Spleen (tissue), 13 donors: ENCODE results near the gene RHOT2. TPM values are rescaled to one million over a fixed set of nuclear protein-coding genes. Genes with fewer than 3 reads are reported as not detected.

Source experiments
- DNase-seq: peaks from one replicate; pipeline ENCODE4 v3.0.0-alpha.2; 2020
- H3K27ac ChIP-seq, 8 donors: fragments of 200-600 bp; sonication (generic) in 7 of 8; 1 replicate in 4 of 8; 2 replicates in 4 of 8; pipeline versions ENCODE4 v1.5.0 to v1.8.0; 2016 to 2021; ENCODE audit warnings: inconsistent platforms in 4 of 8, mild to moderate bottlenecking in 4 of 8, moderate library complexity in 1 of 8
- H3K27me3 ChIP-seq, 7 donors: fragments of 200-600 bp; sonication (generic) in 6 of 7; replicated peaks in 1 of 7; 1 replicate in 4 of 7; 2 replicates in 3 of 7; pipeline versions ENCODE4 v1.5.0 to v1.8.0; 2016 to 2021; ENCODE audit warnings: inconsistent platforms in 3 of 7, mild to moderate bottlenecking in 1 of 7
- H3K36me3 ChIP-seq, 6 donors: fragments of 200-600 bp; sonication (generic) in 5 of 6; 1 replicate in 4 of 6; 2 replicates in 2 of 6; pipeline versions ENCODE4 v1.5.0 to v1.8.0; 2016 to 2021; ENCODE audit warnings: inconsistent platforms in 2 of 6
- H3K4me1 ChIP-seq, 6 donors: fragments of 200-600 bp; sonication (generic) in 5 of 6; 1 replicate in 3 of 6; 2 replicates in 3 of 6; pipeline versions ENCODE4 v1.5.0 to v1.8.0; 2016 to 2021; ENCODE audit warnings: inconsistent platforms in 3 of 6
- H3K4me3 ChIP-seq, 8 donors: fragments of 200-600 bp; sonication (generic) in 7 of 8; 1 replicate in 4 of 8; 2 replicates in 4 of 8; pipeline versions ENCODE4 v1.5.0 to v1.8.0; 2016 to 2021; ENCODE audit warnings: inconsistent platforms in 4 of 8, mild to moderate bottlenecking in 4 of 8, moderate library complexity in 2 of 8
- H3K9me3 ChIP-seq, 8 donors: fragments of 200-600 bp; sonication (generic) in 7 of 8; 1 replicate in 4 of 8; 2 replicates in 4 of 8; pipeline versions ENCODE4 v1.5.0 to v1.8.0; 2016 to 2021; ENCODE audit warnings: inconsistent platforms in 4 of 8
- CTCF ChIP-seq, 11 experiments: fragments of 200-600 bp in 7 of 11; fragments of 450-650 bp in 4 of 11; sonication (generic) in 4 of 11; IDR thresholded peaks in 8 of 11; conservative IDR thresholded peaks in 3 of 11; 1 replicate in 7 of 11; 2 replicates in 4 of 11; pipeline versions ENCODE4 v1.4.0 to v1.8.0; 2016 to 2021; ENCODE audit warnings: antibody characterized with exemption in 11 of 11, inconsistent platforms in 4 of 11, mild to moderate bottlenecking in 1 of 11
- POLR2A ChIP-seq, 3 donors: fragments of 450-650 bp; IDR thresholded peaks; one replicate each; pipeline ENCODE4 v1.5.1; 2017; ENCODE audit warnings: antibody characterized with exemption in 3 of 3, mild to moderate bottlenecking in 1 of 3
- POLR2AphosphoS5 ChIP-seq, 3 donors: sonication (generic); formaldehyde crosslinking; IDR thresholded peaks; one replicate each; pipeline ENCODE4 v1.5.1; 2017; ENCODE audit warnings: antibody characterized with exemption in 3 of 3
- WGBS, 5 donors: extraction: QIAGEN DNeasy Blood & Tissue Kit in 3 of 5; methylation state at CpG; one replicate each; pipeline versions ENCODE4 v1.1.5 to v1.1.7; 2013 to 2018; 5-methylcytosine and 5-hydroxymethylcytosine counted together
- intact Hi-C: fragments of 100-400 bp; cut with DNase I; formaldehyde crosslinking; loops from one replicate; pipeline ENCODE4 v1.15.0; 2023; ENCODE audit warnings: low total_unique reads
- long read RNA-seq, 2 donors: transcript quantifications; one replicate each; lab custom pipeline, GENCODE V29; 2026
- polyA plus RNA-seq, 3 donors: library from polyadenylated mRNA; stranded (reverse); fragments of 200-250 nt; gene quantifications; one replicate each; pipeline ENCODE4 v1.2.1, GENCODE V29; 2013
- total RNA-seq, 7 donors: library from RNA; depleted of rRNA in 3 of 7; stranded (reverse); fragments of >200 nt in 3 of 7; fragmentation: NEBNext Ultra II Directional in 4 of 7; extraction: Animal tissue kit (Norgen Biotek cat#: 25700) in 4 of 7; gene quantifications; one replicate each; pipeline versions ENCODE4 v1.1.0 to v1.2.1, GENCODE V29; 2016 to 2021
- donor health status: healthy with polysubstance abuse.
- donor health status: DM: no; HTN: no; CAD: no; lungs with moderate emphysema.
- donor health status: DM: no; HTN: no; CAD: no.
- donor health status: Bipolar disorder and iron deficiency.
- donor health status: healthy.
- donor health status: DM: no; HTN: no; CAD: no.
- donor health status: DM: yes; HTN: yes; CAD: no.

Gene RHOT2
- total RNA-seq (100 to 1,000 TPM in 5 of 7 donors, 10 to 100 TPM in 2; 71.3 to 152 (median 131) TPM), polyA plus RNA-seq (100 to 1,000 TPM; 139 to 309 (median 245) TPM)
- long read RNA-seq, donor 1, partial matches to known transcripts, result 0 of 1 reads
- long read RNA-seq, donor 1, other reads (novel, unspliced or antisense), result 0 of 1 reads
- long read RNA-seq, donor 2, partial matches to known transcripts, result 0 of 4 reads
- long read RNA-seq, donor 2, other reads (novel, unspliced or antisense), result 0 of 4 reads

GRCh38 chr16:667780-668518 is at the start of gene RHOT2:
TSS of gene RHOT2 (plus strand) at chr16:668132. CDS start at chr16:668200, 68 bp downstream.
- H3K9me3 ChIP-seq, result no peaks in the 10 kb centered on the region
- peaks cover 0 to 40% (median 36%) of the 10 kb centered on the region in 6 donors for H3K36me3 ChIP-seq
- peak within 1 kb of the TSS; percentile 75 to 94 (median 90) for H3K27ac ChIP-seq
- TF ChIP-seq CTCF (IDR thresholded peaks at IDR 0.05 in 8 of 11, conservative IDR thresholded peaks at IDR 0.05 in 3 of 11), result peak in 10 of 11 experiments; percentile 61 to 99 (median 96)
- TF ChIP-seq POLR2A (IDR thresholded peaks at IDR 0.05), result peak in 1 of 3 donors; percentile 41
- peak; percentile 90 to 94 (median 91) for TF ChIP-seq POLR2AphosphoS5 (IDR thresholded peaks at IDR 0.05)
- H3K27me3 ChIP-seq, result no peaks in the 10 kb centered on the region
- WGBS, 5 donors, result 1% methylated on average over 34 to 78 of the region's 78 CpGs
- H3K4me1 ChIP-seq, result peaks cover 14 to 39% (median 27%) of the 10 kb centered on the region in 6 donors
- peak within 1 kb of the TSS; percentile 70 to 99 (median 90) for H3K4me3 ChIP-seq
- intact Hi-C loops, result no loop called here
- DNase-seq, result peak; percentile 99

DNA sequence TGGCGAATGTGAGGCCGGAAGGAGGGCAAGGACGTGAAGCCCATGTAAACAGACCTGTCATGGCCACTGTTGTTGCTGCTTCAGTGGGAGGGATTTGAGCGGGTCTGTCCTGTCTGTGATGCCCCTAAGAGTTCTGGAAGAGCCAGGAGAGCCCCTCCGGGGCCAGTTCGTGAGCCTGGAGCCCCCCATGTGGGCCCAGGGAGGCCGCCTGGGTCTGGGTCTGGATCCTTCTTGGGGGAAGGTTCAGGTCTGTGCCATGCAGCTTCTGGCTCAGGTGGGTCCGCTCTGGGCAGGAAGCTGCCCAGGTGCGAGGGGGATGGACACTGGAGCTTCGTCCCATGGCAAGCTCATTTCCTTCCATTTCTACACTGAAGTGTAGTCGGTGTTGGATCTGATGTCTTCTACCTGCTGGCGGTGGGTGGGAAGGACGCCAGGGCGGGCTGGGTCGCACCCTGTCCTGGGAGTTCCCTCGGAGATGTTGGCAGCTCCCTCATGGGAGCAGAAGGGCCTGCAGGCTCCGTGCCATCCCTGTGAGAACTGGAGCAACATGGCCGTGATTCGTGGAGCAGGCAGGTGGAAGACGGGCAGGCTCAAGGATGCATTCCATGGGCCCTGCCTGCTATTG is 48.3 kb upstream of the RHOT2 start:
- WGBS, 5 donors, result 91 to 94% (median 92%) methylated on average over 17 to 20 of the region's 20 CpGs
- Histone ChIP-seq H3K36me3 (peaks cover 0 to 43% (median 5%) of the 10 kb centered on the region in 6 donors), H3K4me1 (no peaks in the 10 kb centered on the region), H3K27me3 (no peaks in the 10 kb centered on the region), H3K27ac (no peak overlapping the region), H3K9me3 (no peaks in the 10 kb centered on the region), H3K4me3 (no peak overlapping the region)
- no peak for TF ChIP-seq POLR2A (IDR thresholded peaks at IDR 0.05)
- TF ChIP-seq CTCF (IDR thresholded peaks at IDR 0.05 in 8 of 11, conservative IDR thresholded peaks at IDR 0.05 in 3 of 11), result no peak
- TF ChIP-seq POLR2AphosphoS5 (IDR thresholded peaks at IDR 0.05), result no peak
- DNase-seq, result peak; percentile 64
- intact Hi-C loops, result no loop called here

DNA sequence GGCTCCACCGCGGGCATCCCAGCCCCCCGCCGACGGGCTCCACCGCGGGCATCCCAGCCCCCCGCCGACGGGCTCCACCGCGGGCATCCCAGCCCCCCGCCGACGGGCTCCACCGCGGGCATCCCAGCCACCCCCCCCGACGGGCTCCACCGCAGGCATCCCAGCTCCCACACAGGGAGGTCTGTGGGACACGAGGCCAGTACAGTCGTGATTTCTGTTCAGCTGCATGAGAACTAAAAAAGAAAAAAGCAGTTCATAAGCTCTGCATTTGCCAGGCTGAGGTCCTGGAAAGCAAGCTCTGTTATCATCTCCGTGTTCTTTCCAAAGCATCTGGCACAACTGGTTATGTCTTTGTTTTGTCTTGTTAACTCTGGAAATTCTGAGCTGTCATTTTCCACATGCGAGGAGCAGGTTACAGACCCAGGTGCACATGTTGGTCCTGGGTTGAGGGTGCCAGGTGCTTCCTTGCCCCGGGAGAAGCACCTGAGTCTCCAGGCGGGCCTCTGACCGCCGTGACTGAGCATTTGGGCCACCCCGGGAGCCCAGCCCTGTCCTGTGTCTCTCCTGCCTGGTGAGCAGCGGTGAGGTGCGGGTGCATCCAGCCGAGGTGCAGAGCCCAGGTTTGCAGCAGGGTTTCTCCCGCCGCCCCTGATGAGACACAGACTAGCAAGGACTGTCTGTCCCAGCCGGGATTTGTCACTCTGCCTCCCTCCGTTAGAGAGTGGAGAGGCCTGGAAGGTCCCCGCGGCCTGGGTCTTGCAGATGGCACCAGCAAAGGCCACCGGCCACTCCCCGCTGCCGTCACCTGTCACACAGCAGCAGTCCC is 47.0 kb upstream of the RHOT2 start:
- peaks cover 0 to 56% (median 13%) of the 10 kb centered on the region in 6 donors for H3K36me3 ChIP-seq
- no peak for TF ChIP-seq POLR2AphosphoS5 (IDR thresholded peaks at IDR 0.05)
- TF ChIP-seq POLR2A (IDR thresholded peaks at IDR 0.05), result no peak
- TF ChIP-seq CTCF (IDR thresholded peaks at IDR 0.05 in 8 of 11, conservative IDR thresholded peaks at IDR 0.05 in 3 of 11), result no peak
- no peaks in the 10 kb centered on the region for H3K4me1 ChIP-seq
- no peak overlapping the region for H3K27ac ChIP-seq
- DNase-seq, result no peak
- intact Hi-C loops, result no loop called here
- WGBS, 5 donors, result 89 to 94% (median 91%) methylated on average over 26 to 41 of the region's 41 CpGs
- H3K27me3 ChIP-seq, result no peaks in the 10 kb centered on the region
- H3K4me3 ChIP-seq, result no peak overlapping the region
- H3K9me3 ChIP-seq, result no peaks in the 10 kb centered on the region
